Measurements from ENCODE around the gene PAEP.
"Not testable (repeated sequence)": the region's sequence is repeated elsewhere in the genome, so short reads cannot be mapped to it uniquely, and the experiment has no call there.

PAEP gene

GRCh38 chr9:135561391-135562234 is at the start of gene PAEP:
Gene PAEP (plus strand): TSS chr9:135561756.
- DNase-seq (ENCODE audit: low read depth): no peak

- no peak for DNase-seq (ENCODE audit: low read depth)
These were observed 49.3 kb upstream of the PAEP start for GRCh38 chr9:135512241-135512603.

GRCh38 chr9:135512904-135513303 is 48.7 kb upstream of the PAEP start:
- no peak for DNase-seq (ENCODE audit: low read depth)

DNA sequence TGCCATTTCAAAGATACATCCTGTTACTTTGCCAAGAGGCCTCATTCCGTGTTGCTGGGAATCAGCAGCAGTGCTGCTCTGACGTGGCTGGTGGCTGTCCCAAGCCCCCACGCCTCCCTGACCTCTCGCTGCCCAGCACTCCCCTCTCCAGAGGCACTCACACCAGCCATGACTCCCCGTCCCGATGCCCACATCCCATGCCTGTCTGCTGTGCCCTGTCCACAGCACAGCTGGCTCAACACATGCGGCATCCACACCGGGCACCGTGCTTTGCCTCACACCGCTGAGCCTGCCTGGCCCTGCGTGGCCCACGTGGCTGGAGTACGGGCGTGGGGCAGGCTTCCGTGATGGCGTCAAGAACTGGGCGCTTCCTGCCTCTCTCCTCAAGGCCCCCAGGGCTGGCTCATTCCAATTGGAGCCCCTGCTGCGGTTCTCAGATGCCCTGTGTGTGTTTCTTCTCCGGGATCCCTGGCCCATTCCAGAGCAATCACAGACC is 48.2 kb upstream of the PAEP start:
- no peak for DNase-seq (ENCODE audit: low read depth)

DNA sequence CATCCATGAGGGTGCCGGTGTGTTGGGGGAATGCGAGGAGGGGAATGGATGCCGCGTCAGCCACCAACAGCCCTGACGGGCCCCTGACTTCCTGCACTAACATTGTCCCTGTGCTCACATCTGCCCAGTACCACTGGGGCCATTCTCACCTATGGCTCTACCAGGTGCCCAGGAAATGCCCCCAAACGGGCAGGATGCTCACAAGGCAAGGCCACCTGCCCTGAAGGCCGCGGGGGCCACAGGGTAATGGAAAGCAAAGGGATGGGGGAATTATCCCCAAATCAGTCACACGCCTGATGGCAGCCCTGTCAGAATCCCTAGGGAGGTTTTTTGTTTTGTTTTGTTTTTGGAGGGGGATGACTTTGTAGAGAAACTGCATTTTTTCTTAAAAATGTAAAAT is 47.6 kb upstream of the PAEP start:
- not testable (repeated sequence) for DNase-seq (ENCODE audit: low read depth)

DNA sequence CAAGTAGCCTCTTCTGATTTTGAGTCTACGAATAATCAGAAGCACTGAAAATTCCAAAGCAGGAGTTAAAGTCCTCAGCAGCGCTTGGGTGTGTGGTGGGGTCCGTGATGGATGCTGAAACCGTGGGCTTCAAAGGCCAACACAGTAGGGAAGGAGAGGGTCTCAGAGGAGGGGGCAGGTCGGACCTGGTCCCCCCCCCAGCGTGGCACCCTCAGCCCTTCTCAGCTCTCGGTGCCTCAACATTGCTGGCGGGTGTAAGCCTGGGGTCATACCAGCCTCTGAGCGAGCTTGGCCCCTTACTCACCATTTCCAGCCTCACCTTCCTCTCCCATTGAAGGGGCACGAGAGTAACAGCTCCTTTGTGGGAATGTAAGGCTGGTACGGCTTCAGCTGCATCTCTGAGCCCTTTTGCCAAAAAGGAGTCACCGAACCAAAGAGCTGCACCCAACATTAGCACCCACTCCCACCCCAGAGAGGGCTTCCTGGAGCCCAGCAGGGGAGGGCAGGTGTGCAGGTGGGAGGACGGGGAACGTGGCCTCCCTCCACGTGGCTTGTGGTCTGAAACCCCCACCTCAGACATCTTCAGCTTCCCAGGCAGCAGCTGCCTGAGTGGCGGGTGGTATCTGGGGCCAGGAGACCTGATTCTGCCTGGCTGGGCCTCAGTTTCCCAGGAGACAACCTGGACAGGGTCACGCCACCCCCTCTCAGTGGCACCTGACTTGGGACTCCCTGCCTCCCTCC is 47.0 kb upstream of the PAEP start:
- DNase-seq (ENCODE audit: low read depth): no peak

- no peak for DNase-seq (ENCODE audit: low read depth)
These were observed 46.2 kb upstream of the PAEP start for GRCh38 chr9:135515083-135515951.

DNA sequence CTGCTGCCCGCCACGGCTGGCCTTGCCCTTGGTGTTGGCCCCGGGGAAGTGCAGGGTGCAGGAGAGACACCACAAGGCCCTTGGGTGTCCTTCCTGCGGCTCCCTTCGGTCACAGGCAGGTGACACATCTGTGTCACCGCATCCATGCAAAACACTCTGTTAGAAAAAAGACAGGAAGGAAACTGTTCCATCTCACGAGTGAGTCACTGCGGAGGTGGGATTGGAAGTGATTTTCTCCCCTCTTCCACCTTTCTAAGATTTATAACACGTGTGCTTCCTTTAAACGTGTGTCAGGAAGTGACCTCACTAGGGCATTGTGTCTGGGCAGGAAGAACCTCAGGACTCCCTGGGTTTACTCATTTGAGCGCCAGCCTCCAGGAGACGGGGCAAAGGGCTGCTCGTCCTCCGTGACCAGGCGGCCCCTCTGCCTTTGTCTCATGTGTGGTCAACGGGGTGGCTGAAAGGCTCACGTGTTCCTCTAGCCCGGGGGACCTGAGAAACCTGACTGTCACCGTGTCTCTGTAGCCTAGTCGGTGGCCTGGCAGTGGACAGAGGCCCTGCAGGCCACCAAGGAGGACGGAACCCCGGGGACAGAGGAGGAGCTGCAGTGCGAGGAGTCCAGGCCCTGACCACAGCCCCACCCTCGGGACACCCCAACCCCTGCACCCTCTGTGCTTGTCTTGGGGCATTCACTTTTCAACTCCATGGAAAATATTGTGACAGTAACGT is 45.3 kb upstream of the PAEP start:
- DNase-seq (ENCODE audit: low read depth): no peak

GRCh38 chr9:135517407-135517822 is 44.1 kb upstream of the PAEP start:
- DNase-seq (ENCODE audit: low read depth): no peak

- DNase-seq (ENCODE audit: low read depth): no peak
These were observed 42.2 kb upstream of the PAEP start for GRCh38 chr9:135519179-135519971.

DNA sequence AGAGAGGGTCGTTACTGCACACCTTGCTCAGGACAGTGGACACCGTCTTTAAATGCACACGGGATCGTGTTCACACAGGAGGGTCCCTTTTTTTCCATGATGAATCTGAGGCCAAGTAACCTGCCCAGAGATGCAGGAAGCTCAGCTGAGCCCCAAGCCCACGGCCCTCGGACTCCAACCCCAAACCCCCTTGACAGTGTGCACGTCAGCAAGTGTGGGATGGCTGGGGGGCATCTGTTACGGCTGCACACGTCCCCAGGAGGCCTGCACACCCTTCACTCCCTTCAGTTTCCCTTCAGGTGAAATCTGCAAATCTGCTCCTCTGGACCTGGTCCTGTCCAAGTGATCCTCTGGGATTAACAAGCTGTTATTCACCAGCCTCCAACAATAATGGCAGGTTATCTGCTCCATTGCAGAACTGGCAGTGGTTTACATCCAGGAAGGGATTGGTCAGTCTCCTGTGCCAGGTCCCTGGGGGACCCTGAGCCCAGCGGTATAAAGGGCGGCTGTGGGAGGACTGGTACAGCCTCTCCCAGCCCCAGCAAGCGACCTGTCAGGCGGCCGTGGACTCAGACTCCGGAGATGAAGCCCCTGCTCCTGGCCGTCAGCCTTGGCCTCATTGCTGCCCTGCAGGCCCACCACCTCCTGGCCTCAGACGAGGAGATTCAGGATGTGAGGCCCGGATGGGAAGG is 40.5 kb upstream of the PAEP start, which contains the start of gene LCN1:
TSS of gene LCN1 (plus strand) at position 525 of the 692 bp plus-strand sequence. CDS start at position 583, 58 bp downstream.
- DNase-seq (ENCODE audit: low read depth): no peak

DNA sequence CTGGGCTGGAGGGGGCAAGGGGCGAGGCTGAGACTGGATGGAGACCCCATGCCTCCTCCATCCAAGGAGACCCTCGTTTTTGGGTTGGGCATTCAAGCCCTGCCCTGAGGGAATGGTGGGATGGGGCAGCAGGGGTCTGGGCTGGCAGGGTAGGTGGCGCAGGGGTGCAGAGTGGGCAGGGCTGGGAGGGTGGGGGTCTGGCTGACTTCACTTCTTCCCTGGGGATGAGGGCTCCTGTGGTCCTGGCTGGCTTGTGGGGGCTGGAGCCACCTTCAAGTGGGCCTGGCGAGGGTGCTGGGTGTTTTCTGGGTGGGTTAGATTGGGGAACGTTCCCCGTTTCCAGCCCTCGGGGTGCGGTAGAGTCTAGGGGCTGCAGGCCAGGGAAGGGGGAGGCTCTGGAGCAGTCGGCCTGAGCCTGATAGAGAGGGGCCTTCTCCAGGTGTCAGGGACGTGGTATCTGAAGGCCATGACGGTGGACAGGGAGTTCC is 39.9 kb upstream of the PAEP start:
- DNase-seq (ENCODE audit: low read depth): no peak

DNA sequence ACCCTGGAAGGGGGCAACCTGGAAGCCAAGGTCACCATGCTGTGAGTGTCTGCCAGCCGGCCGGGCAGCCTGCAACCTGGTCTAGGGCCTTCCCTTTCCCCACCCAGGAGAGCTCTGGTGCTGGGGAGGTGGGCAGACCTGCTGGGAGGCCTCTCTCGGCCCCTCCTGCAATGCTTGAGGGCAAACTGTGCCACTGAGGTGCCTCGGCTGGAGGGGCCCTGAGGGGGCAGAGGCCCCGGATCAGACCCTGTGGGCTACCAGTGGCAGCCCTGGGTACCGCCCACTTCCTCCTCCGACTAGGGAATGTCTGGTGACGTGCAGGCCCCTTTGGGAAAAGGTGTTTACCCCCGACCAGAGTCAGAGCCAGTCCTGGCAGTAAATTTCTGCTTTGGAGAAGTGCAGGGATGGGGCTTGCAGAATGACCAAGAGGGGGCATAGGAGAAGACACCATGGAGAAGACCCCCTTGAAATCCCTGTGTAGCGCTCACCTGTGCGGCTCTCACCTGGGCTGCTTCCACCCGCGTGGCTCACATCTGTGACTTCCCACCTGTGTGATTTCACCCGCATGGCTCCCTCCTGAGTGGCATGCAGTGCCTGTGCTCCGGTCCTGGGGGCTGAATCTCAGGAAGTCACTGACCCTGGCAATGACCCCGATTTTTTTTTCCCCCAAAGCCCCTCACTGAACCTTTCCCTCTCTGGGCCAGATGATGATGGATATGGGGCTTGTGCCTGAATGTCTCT is 39.2 kb upstream of the PAEP start:
- no peak for DNase-seq (ENCODE audit: low read depth)

GRCh38 chr9:135522931-135523330 is 38.6 kb upstream of the PAEP start:
- DNase-seq (ENCODE audit: low read depth): no peak

DNA sequence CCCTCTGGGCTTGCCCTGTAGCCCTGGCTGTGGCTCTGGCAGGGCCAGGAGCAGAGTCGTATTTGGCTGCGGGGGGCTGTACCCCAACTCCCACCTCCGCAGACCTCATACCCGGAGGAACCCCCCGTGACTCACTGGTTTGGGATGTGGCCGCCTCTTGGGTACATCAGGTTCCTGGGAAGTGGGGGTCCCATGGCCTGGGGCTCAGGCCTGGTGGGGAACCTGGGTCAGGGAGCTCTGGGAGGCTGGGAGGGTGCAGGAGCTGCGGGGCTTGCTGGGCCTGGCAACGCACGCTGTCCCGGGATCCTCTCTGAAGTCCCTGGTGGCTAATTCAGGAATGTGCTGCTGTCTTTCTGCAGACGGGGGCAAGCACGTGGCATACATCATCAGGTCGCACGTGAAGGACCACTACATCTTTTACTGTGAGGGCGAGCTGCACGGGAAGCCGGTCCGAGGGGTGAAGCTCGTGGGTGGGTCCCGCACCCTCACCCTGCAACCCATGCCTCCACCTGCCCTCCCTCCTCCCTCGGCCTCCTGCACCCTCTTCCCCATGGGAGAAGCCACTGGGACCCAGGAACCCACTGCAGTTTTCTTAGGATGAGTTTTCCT is 37.9 kb upstream of the PAEP start:
- DNase-seq (ENCODE audit: low read depth): no peak

DNA sequence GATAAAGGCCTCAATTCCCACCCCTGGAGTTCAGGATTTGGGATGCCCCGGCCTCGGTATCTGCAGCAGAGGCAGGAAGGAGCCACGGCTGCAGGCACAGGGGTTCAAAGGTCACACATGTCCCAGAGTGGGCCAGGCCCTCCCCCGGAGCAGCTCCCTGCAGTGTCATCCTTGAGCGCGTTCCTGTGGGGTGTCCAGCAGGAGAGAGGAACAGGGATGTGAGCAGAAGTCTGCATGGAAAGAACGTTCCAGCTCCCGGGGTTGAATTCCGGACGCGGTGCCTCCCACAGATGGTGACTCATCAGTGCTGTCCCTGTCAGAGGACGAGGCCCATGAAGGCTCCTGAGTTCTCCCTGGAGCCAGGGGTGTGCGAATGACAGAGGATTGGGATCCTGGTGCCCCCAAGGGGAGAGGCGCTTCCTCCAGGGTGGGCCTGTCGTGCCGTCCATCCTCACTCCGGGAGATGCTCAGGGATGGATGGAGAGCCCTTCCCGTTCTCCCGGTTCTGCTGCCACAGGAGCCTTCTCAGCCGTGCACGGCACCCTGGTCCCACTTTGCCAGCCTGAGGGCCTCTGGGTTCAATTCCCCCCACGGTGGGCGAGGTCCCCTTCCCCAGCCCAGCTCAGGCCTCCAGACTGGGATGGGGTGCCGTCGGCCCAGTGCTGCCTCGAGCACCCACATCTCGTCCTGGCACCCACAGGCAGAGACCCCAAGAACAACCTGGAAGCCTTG is 37.3 kb upstream of the PAEP start:
- no peak for DNase-seq (ENCODE audit: low read depth)

DNA sequence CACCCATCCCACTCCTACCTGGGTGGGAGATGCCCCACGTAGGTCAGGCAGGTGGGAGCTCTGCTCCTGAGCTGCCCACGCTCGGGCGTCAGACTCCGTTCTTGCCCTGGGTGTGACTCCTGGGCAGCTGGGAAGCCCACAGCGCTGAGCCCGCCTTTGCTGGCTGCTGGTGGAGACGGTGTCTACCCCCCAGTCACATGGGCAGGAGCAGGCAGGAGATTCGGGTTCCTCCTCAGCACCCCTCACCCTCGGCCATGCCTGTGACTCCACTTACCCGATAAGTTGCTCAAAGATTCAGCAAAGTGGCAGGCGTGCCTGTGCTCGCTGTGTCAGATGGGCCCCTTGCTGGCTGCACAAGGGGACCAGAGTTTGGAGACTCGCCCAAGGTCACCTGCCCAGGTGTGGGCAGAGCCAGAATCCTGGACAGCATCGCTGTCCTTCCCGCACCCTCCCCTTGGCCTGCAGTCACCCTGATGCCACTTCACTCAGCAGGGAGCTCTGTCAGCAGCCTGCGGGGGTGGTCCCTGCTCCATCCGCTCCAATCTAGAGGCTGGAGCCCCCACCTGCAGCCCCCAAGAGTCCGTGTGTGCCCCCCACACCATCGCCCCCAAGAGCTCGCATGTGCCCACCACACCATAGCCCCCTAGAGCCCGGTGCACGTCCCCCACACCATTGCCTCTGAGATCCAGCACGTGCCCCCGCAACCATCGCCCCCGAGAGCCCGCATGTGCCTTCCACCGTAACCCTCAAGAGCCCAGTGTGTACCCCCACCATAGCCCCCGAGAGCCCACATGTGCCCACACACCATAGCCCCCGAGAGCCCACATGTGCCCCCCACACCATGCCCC is 36.1 kb upstream of the PAEP start:
- no peak for DNase-seq (ENCODE audit: low read depth)
